Amniotic epithelial cell (primary cell): ENCODE data around the gene LIMK1.
A peak's percentile ranks its signal among the peaks of the same experiment; 100 is the strongest.
"Not testable (repeated sequence)": the region's sequence is repeated elsewhere in the genome, so short reads cannot be mapped to it uniquely, and the experiment has no call there.

ENCODE experiments used
- DNase-seq: peaks from one replicate; pipeline ENCODE4 v3.0.0-alpha.2; 2010; ENCODE audit warnings: low read depth

Gene LIMK1

GRCh38 chr7:74083117-74083876, at the start of gene LIMK1:
Gene LIMK1, plus strand, starts transcription at chr7:74083804. Its CDS starts 187 bp downstream, at chr7:74083991.
- DNase-seq = peak; percentile 69

- DNase-seq = no peak
These were observed 46.0 kb upstream of the LIMK1 start for GRCh38 chr7:74037609-74038008.

GRCh38 chr7:74038194-74038961, 45.2 kb upstream of the LIMK1 start:
- DNase-seq = no peak

GRCh38 chr7:74039337-74039736, 44.3 kb upstream of the LIMK1 start:
- DNase-seq = no peak

- DNase-seq = no peak
These were observed 43.4 kb upstream of the LIMK1 start for GRCh38 chr7:74040101-74040790.

- DNase-seq = no peak
These were observed 42.6 kb upstream of the LIMK1 start for GRCh38 chr7:74040791-74041520.

GRCh38 chr7:74042746-74043522, 40.7 kb upstream of the LIMK1 start:
- no peak for DNase-seq

- no peak for DNase-seq
These were observed 40.1 kb upstream of the LIMK1 start for GRCh38 chr7:74043523-74043951.

- DNase-seq = no peak
These were observed 38.9 kb upstream of the LIMK1 start for GRCh38 chr7:74044366-74045350.

- DNase-seq = not testable (repeated sequence)
These were observed 37.0 kb upstream of the LIMK1 start for GRCh38 chr7:74046581-74046980.

- DNase-seq = no peak
These were observed 35.7 kb upstream of the LIMK1 start for GRCh38 chr7:74047804-74048380.

- no peak for DNase-seq
These were observed 34.5 kb upstream of the LIMK1 start for GRCh38 chr7:74048999-74049599.

GRCh38 chr7:74049997-74050798, 33.4 kb upstream of the LIMK1 start:
- no peak for DNase-seq

- no peak for DNase-seq
These were observed 32.4 kb upstream of the LIMK1 start for GRCh38 chr7:74051193-74051592.

- no peak for DNase-seq
These were observed 31.8 kb upstream of the LIMK1 start for GRCh38 chr7:74051629-74052410.

- no peak for DNase-seq
These were observed 31.0 kb upstream of the LIMK1 start for GRCh38 chr7:74052628-74053027.

GRCh38 chr7:74053589-74054186, 29.9 kb upstream of the LIMK1 start:
- DNase-seq = no peak
